ENCODE data around the gene NEIL3. TPM values are rescaled to one million over a fixed set of nuclear protein-coding genes. Genes with fewer than 3 reads are reported as not detected.
"Not testable (repeated sequence)": the region's sequence is repeated elsewhere in the genome, so short reads cannot be mapped to it uniquely, and the experiment has no call there.

Gene NEIL3
- total RNA-seq, 1 donor from 2014 or later: 0.53 TPM

DNA sequence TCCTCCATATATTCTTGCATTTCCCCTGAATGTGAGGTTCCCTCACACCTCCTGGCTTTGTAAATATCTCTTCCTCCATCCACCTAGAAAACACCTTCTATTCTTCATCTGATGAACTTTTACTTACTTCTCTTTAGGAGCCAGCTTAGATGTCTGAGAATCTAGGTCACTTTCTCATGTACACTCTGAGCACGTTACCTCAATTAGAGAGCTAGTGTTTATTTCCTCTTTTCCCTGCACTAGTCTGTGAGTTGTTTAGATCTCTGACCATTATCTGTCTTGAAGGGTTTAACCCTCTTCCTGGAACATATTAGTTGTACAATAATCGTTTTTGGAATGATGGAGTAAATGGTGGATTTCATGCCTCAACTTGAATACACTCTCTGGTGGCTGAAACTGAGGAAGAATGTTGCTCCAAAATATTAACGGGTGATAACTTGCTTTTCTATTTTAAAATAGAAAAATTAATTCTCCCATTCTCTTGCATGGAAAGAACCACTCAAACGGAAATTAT is 8.5 kb upstream of the NEIL3 start:
- no peak for DNase-seq (ENCODE audit: low read depth)

- no peak for DNase-seq (ENCODE audit: low read depth)
These were observed 7.1 kb upstream of the NEIL3 start for GRCh38 chr4:177302371-177303100.

DNA sequence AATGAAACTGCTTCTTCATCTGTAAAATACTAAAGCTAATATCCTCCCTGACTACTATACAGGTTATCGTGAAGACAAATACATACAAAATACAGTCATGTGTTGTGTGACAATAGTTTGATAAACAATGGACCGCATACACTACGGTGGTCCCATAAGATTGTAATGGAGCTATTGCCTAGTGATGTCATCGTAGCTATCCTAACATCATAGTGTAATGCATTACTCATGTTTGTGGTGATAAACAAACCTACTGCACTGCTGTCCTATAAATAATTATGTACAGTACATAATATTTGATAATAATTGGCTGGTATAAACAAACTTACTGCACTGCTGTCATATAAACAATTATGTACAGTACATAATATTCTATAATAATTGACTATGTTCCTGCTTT is 5.6 kb upstream of the NEIL3 start:
- DNase-seq (ENCODE audit: low read depth): no peak

DNA sequence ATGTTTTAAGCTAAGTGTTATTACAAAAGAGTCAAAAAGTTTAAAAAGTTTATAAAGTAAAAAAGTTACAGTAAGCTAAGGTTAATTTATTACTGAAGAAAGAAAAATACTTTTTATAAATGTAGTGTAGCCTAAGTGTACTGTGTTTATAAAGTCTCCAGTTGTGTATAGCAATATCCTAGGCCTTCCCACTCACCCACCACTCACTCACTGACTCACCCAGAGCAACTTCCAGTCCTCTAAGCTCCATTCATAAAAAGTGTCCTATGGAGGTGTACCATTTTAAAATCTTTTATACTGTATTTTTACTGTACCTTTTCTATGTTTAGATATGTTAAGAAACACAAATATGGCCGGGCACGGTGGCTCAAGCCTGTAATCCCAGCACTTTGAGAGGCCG is 4.8 kb upstream of the NEIL3 start:
- not testable (repeated sequence) for DNase-seq (ENCODE audit: low read depth)

DNA sequence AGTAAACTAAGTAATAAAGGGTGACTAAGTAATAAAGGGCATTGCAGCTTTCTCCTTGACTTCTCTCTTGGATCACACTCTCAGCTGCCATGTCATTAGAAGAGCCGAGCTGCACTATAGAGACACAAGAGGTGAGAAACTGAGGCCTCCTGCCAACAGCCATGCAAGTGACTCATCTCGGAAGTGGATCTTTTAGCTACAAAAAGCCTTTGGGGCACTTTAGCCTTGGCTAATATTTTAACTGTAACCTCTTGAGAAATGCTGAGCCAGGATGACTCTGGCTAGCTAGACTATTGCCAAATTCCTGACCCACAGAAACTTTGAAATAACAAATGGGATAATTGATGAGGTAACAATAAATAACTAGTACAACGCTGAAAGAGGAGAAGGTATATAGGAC is 1.5 kb upstream of the NEIL3 start:
- DNase-seq (ENCODE audit: low read depth): no peak

- no peak for DNase-seq (ENCODE audit: low read depth)
These were observed 690 bp upstream of the NEIL3 start for GRCh38 chr4:177308847-177309521.

- DNase-seq (ENCODE audit: low read depth): no peak
These were observed 1.9 kb downstream of the NEIL3 start for GRCh38 chr4:177311589-177311988.

DNA sequence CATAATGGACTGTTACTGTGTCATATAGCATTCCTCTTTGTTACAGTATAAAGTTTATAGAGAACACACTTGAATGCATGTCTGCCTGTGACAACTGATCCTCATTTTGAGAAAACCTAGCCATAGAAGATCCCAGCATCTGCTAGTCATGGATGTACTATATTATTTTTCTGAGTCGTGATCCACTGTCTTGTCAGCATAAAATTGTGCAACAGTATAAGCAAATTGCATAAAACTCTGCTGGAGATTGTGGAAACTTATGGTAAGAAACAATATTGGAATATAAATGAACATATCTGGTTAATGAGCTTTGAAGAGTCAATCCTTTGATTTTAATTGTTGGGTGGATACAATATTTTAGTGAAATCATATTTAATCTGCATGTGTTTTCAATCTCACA is 3.6 kb downstream of the NEIL3 start:
- no peak for DNase-seq (ENCODE audit: low read depth)

GRCh38 chr4:177315767-177316464 is 6.2 kb downstream of the NEIL3 start:
- DNase-seq (ENCODE audit: low read depth): no peak

- DNase-seq (ENCODE audit: low read depth): no peak
These were observed 11.0 kb downstream of the NEIL3 start for GRCh38 chr4:177320721-177321120.

DNA sequence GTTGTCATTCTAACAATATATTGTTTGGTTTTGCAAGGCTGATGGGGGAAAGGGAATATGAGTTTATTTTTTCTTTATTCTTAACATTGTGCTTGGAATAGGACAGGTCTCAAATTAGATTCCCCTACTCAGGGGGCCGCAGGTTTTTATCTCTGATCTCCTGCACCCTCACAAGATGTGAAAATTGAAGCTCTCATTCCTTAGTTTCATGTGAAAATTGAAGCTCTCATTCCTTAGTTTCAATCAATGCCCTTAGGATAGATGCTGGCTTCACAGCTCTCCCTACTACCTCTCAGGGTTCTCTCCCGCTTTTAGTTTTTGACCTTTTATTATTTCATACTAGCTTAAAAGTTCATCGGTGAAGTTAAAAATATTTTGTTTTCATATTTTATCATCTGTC is 12.0 kb downstream of the NEIL3 start:
- DNase-seq (ENCODE audit: low read depth): no peak

DNA sequence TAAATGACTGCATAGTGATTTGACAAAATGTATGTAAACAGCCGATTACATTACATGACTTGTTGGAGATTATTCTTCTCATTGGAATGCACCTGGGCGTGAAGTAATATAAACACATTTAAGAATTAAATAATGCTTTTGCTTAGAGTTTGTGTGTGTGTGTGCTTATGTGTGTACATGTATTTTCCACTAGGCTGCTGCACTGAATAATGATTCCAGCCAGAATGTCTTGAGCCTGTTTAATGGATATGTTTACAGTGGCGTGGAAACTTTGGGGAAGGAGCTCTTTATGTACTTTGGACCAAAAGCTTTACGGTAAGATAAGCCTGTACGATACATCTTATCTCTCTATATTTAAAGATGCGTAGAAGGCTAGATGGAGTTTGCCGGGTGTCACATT is 12.6 kb downstream of the NEIL3 start:
- no peak for DNase-seq (ENCODE audit: low read depth)

DNA sequence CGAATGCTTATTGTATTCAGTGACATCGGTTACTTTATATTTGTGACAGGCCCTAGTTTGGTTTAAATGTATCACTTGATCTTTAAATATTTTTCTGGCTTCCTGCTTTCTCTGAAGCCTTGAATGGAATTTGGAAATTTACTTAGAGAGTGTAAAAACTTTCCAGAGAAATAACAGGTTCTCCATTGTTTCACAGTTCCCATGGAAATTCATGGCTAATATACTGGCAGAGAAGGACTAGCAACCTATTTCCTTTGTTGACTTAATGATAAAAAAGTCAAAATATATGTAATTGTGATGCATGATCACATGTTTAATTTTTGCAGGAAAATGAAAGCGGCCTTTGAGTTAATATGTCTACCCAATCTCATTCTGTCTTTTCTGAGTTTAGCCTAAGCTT is 13.2 kb downstream of the NEIL3 start:
- no peak for DNase-seq (ENCODE audit: low read depth)

DNA sequence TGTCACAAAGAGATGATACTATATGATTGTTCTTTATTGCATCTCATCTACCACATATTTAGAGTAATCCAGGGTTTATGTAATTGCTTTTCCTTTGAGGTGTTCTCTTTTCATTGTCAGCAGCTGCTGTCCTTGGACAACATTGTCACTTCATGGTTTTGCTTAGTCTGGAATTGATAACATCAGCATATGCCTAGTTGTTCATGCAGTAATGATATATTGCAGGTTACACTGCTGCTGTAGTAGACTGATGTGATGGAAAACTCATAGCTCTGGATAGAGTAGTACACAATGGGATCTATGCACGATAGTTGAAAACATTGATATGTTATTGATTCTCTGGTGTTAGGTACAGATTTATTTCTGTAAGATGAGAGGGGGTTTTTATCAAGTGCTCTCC is 13.7 kb downstream of the NEIL3 start:
- DNase-seq (ENCODE audit: low read depth): no peak

DNA sequence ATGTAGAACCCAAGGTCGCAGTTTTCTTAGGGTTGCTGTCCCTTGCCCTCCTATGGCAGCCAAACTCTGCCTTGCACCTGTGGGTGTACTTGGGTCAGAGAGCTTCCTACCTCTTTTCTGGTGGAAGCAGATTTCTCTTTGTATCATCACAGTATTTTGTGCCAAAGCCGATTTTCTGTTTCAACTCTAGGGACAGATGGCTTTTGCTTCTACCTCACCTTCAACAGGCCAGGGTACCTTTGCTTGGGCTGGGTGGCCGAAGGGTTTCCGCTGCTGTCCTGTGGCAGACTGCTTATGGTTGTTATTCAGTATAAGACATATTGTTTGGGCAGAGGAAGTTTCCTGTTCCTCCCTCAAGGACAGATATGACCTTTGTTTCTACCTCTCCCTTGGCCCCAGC is 22.4 kb downstream of the NEIL3 start:
- no peak for DNase-seq (ENCODE audit: low read depth)

GRCh38 chr4:177339477-177340374 is 30.1 kb downstream of the NEIL3 start:
- DNase-seq (ENCODE audit: low read depth): peak; percentile 58

- DNase-seq (ENCODE audit: low read depth): no peak
These were observed 38.7 kb downstream of the NEIL3 start for GRCh38 chr4:177348348-177348747.

DNA sequence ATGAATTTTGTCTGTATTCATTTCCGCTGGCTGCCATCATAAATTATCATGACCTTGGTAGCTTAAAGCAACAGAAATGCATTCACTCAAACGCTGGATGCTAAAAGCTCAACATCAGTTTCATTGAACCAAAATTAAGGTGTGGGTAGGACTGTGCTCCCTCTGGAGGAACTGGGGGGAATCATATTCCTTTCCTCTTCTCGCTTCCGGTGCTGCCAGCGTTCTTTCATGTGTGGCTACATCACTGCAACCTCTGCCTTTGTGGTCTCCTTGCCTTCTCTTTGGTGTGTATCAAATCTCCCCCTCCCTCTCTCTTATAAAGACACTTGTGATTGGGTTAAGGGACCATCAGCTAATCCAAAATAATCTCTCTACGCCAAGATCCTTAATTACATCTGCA is 39.5 kb downstream of the NEIL3 start:
- no peak for DNase-seq (ENCODE audit: low read depth)

- no peak for DNase-seq (ENCODE audit: low read depth)
These were observed 42.1 kb downstream of the NEIL3 start for GRCh38 chr4:177351622-177352244.

DNA sequence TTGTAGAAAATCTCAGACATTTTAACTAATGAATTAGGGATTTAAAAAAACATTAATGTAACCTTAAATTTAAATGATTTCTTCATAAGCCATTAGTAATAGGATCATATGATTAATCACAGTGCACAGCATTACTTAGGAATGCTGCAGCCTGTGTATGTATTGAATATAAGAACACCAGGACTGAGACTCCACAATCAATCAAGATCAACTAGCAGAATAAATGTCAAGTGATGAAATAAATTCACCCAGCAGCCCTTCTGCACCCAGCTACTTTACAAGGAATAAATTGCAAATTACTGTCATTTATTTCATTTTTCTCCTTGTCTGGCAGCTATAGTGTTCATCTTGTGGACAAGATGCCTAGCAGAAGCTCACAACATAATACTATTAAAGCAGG is 46.5 kb downstream of the NEIL3 start:
- DNase-seq (ENCODE audit: low read depth): no peak

GRCh38 chr4:177356921-177357320 is 47.2 kb downstream of the NEIL3 start:
- DNase-seq (ENCODE audit: low read depth): no peak
